NCI-H2081 (cell line): ENCODE data around the gene CLIC4.
"Not testable (repeated sequence)": the region's sequence is repeated elsewhere in the genome, so short reads cannot be mapped to it uniquely, and the experiment has no call there.

ENCODE experiments used
- DNase-seq, 2 experiments: peaks; one replicate each; lab custom pipeline; 2025; lab: John Stamatoyannopoulos, UW

CLIC4 gene

DNA sequence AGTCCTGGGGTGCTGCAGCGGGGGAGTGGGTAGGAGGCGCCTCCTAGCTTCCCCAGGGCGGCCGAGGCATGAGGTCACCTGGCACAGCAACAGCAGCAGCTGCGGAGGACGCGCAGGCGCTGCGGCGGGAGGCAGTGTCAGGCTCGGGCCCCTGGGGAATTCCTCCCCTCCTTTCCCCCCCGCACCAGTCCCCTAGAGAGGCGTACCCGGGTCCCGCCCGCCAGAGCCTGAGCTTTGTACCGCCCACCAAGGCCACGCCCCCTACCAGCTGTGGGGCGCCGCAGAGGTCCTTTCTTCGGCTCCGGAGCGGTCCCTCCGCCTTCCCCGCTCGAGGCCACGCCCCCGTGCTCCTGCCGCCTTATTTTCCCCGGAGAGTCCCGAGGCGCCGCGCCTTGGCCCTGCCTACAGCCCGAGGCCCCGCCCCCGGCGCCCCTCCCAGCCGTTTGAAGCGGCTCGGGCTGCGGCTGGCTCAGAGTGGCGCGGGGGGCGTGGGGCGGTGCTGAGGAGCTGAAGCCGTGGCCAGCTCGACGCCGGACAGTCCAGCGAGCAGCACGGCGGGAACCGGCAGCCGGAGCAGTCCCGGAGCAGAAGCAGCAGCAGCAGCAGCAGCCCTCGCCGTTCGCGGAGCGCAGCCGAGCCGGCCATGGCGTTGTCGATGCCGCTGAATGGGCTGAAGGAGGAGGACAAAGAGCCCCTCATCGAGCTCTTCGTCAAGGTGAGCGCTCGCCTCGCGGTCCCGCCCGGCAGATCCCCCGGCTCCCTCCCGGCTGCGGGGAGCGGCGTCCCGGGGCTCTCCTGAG, at the start of gene CLIC4:
Gene CLIC4, plus strand, starts transcription at position 537 of the 800 bp plus-strand sequence. Its CDS starts 107 bp downstream, at position 644.
- DNase-seq: peak; percentile 99 to 100

DNA sequence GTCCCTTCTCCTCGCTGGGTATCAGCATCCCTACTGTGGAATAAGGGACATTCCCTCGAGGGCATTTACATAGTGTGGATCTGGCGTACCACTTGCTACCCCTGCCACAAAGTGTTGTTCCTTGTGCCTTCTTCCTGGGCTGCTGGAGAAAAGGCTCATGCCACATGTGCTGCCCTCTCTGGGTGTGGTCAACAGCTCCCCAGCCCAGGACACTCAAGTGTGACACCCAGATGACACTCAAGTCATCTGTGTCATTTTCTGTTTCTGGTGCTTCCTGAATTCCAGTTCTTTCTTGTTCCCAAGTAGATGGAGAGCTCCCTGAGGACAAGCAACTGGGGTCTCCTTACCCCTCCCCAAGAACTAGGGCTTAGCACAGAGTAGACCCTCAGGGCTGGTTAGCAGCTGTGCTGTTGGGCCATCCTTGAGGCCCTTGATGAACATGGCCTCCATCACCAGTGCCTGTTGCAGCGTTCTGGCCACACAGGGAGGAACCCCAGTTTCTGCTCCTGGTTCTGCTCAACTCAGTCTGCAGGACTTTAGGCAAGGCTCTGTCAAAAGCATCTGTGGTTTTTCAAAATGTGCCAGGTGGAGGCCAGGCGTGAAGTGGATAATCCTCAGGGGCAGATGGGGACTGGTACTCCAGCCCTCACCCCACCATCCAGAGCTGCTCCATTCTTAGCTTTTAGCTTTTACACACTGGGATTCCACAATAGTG, 49.0 kb upstream of the CLIC4 start:
- no peak for DNase-seq

DNA sequence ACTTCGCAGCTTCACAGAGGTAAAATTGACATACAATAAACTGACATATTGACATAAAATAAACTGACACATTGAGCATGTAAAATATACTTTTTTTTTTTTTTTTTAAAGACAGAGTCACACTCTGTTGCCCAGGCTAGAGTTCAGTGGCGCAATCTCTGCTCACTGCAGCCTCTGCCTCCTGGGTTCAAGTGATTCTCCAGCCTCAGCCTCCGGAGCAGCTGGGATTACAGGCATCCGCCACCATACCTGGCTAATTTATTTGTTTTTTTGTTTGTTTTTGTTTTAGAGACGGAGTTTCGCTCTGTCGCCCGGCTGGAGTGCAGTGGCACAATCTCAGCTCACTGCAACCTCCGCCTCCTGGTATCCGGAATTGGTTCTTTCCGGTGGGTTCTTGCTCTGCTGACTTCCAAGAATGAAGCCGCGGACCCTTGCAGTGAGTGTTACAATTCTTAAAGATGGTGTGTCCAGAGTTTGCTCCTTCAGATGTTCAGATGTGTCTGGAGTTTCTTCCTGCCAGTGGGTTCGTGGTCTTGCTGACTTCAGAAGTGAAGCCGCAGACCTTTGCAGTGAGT, 48.4 kb upstream of the CLIC4 start:
- no peak for DNase-seq

DNA sequence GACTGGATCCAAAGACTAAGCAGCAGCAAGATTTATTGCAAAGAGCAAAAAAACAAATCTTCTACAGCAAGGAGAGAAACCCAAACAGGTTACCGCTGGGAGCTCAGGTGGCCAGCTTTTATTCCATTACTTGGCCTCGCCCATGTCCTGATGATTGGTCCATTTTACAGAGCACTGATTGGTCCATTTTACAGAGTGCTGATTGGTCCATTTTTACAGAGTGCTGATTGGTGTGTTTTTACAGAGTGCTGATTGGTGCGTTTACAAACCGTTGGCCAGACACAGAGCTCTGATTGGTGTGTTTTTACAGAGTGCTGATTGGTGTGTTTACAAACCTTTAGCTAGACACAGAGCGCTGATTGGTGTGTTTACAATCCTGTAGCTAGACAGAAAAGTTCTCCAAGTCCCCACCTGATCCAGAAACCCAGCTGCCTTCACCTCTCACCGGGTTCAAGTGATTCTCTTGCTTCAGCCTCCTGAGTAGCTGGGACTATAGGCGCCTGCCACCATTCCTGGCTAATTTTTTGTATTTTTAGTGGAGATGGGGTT, 47.7 kb upstream of the CLIC4 start:
- not testable (repeated sequence) for DNase-seq

DNA sequence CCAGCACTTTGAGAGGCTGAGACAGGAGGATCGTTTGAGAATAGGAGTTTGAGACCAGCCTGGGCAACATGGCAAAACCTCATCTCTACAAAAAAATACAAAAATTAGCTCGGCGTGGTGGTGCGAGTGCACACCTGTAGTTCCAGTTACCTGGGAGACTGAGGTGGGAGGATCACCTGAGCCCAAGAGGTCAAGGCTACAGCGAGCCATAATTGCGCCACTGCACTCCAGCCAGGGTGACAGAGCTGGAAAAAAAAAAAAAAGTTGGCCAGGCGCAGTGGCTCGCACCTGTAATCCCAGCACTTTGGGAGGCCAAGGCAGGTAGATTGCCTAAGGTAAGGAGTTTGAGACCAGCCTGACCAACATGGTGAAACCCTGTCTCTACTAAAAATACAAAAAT, 46.9 kb upstream of the CLIC4 start:
- DNase-seq: not testable (repeated sequence)

DNA sequence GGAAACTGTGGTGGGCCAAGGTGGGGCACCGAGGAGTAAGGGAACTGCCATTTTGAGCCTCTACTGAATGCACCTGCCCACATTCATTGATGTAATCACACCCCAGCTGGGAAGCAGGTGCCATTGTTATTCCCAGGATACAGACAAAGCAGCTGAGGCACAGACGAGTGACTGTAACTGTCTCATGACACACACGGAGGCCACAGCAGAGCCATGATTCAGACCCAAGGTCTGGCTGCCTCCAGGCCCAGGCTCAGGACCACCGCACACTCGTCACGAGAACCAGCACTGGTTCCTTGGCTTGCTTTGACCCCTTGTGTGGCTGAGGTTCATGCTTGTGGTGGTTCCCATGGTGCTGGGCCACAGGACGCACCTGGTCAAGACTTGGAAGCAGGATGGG, 45.6 kb upstream of the CLIC4 start:
- DNase-seq: peak; percentile 28 to 68

DNA sequence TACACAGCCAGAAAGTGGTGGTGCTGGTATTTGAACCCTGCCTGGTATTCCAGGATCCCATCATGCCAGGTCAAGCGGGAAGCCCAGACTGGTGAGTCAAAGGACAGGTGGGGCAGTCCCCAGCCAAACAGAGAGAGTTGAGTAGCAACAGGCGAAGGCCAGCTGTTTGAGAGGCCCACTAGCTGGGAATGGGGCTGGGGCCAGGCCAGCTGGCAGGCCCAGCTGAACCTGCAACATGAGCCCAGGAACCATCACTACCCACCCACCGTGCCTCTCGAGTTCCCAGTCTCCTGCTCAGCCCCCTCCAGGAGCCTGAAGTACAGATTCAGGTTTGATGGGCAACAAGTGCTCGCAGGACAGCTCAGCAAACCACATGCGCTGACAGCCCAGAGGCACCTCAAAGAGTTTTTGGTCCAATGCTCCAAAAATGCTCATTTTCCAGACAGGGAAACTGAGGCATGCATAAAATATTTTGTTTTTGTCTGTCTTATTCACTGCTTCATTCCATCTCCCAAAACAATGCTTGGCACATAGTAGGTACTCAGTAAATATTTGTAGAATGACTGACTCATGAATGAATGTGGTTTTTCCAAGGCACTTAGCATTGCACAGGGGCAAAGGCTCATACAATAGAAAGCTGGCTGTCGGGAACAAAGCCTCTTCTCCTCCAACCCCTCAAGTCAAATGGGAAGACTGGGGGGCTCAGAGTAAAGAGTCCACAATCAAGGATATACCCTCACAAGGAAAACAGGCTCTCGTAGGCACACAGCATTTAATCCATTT, 42.5 kb upstream of the CLIC4 start:
- DNase-seq: peak; percentile 54 to 66

DNA sequence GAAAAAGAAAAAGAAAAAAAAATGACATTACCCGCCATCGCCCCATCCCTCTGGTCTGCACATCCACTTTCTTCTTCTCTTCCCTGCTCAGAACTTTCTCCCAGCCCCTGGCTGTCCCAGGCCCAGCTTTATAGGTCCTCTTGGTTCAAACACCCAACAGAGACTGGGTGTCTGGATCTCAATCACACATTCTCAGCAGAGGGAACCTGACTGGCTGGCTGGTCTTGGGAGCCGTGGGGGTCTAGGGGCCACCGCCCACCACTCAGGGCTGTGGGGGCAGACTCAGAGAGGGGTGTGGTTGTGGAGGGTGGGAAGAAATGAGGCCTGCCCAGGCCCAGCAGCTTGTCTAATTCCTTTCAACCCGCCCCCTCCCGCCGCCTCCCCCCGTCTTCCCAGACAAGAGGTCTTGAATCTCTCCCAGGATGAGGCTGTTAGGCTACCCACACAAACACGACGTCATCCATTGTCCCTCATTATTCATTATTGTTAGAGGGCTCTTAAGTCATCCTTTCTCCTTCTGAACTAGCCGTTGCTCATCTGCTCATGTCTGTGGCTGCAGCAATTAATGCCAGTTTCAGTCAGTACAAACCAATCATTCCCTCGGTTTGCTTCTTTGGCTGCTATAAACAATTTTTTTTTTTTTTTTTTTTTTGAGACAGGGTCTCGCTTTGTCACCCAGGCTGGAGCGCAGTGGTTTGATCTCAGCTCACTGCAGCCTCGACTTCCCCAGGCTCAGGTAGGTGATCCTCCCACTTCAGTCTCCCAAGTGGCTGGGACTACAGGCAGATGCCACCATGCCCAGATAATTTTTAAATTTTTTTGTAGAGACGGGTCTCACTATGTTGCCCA, 40.6 kb upstream of the CLIC4 start:
- peak; percentile 52 to 58 for DNase-seq

DNA sequence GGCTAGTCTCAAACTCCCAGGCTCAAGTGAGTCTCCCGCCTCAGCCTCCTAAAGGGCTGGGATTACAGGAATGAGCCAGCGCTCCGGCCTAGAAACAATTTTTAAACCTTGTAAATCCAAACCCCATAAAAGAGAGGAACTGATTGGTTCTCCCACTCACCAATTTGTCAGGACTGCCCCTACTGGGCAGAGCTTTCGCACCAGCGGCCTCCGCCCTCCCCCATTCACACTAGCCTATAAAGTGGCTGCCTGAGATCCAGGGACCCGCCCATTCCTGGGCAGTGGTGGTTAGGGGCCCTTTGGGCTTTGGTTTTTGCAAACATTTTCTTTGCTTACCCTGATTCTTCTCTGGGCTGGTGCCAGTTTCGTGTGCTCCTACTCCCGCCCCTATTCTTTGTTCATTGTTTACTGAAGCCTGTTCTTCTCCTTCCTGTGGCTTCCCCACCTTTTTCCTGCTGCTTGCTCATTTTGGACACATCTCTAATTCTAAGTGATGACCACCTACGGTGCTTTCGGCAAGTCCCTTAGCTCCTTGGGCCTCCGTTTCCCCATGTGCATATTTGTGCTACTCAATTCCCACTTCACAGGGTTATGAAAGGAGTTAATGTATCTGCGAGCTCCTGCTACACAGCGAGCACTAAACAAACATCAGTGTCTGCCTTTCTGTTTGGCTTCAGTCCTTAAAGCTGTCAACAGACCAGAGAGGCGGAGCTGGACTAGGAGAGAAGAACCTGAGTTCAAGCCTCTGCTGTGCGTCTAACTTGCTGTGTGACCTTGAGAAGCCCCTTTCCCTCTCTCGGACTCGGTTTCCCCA, 39.8 kb upstream of the CLIC4 start:
- peak; percentile 99 to 100 for DNase-seq

DNA sequence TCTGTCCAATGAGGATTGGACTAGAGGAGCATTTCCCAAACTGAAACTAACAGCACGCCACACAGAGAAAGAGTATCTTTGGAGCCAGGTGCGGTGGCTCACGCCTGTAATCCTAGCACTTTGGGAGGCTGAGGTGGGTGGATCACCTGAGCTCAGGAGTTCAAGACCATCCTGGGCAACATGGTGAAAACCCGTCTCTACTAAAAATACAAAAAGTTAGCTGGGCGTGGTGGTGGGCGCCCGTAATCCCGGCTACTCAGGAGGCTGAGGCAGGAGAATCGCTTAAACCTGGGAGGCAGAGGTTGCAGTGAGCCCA, 39.2 kb upstream of the CLIC4 start:
- DNase-seq: not testable (repeated sequence)

DNA sequence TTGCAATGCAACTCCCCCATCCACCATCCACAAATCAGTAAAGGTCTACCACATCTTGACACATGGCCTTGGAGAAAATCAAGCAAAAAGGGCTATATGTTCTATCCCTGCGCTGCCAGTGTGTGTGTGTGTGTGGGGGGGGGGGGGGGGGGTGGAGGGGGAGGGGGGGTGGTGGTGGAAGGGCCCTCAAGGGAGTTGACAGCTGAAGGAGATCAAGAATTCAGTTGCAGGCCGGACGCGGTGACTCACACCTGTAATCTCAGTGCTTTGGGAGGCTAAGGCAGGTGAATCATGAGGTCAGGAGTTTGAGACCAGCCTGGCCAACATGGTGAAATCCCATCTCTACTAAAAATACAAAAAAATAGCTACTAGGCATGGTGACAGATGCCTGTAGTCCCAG, 37.6 kb upstream of the CLIC4 start:
- DNase-seq: no peak

DNA sequence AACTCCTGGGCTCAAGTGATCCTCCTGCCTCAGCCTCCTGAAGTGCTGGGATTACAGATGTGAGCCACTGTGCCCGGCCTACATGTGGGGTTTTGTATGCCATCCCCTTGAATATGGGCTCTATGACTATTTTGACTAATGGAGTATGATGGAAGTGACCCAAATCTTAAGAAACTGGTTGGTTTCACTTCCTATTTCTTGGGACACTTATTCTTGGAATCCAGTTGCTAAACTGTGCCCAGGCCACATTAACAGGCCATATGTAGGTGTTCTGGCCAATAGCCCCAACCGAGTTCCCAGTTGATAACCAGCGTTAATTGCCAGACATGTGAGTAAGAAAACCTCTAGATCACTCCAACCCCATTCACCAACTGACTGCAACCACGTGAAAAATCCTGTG, 36.3 kb upstream of the CLIC4 start:
- no peak for DNase-seq

DNA sequence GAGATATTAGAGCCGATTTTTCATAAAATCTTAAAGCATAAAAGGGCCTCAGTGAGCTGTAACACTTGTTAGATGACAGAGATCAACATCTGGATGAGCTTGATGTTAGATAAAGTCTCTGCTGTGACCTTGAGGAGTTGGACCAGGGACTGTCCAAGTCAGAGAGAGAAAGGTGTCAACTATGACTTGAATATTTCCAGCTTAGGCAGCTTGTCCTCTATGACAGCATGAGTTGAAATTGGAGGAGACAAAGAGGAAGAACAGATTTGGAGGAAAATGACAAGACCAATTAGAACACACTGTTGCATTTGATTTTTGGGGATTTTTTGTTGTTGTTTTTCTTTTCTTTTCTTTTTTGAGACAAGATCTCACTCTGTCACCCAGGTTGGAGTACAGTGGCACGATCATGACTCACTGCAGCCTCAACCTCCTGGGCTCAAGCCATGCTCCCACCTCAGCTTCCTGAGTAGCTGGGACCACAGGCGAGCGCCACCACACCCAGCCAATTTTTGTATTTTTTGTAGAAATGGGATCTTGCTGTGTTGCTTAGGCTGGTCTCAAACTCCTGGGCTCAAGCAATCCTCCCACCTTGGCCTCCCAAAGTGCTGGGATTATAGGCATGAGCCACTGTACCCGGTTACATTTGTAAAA, 35.3 kb upstream of the CLIC4 start:
- no peak for DNase-seq

DNA sequence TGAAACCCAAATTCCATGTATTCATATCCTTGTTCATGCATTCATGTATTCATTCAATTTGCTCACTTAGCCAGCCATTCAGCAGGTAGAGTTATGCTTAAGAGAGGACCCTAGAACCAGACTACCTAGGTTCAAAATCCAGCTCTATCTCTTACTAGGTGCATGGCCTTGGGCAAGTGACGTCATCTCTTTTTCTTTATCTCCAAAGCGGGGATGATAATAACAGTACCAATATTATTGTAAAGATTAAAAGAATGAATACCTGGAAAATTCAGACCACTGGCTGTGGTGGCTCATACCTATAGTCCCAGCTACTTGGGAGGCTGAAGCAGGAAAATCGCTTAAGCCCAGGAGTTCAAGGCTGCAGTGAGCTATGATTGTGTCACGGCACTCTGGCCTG, 33.9 kb upstream of the CLIC4 start:
- no peak for DNase-seq

DNA sequence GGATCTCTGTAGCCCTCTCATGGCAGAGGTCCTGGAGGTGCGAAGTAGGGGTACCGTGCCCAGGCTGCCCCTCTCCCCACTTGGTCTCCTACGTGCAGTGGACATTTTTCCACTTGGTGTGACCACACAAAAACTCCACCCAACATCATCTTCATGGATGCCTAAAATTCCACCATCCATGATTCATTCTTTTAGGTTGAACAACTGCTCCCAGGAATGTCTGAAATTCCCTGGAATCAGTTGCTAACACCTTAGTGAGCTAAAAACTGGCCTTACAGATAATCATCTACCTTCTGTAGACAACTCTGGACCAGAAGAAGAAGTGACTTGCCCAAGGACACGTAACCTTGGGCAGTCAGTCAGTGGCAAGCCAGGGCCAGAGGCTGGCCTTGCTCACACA, 32.1 kb upstream of the CLIC4 start:
- DNase-seq: no peak

DNA sequence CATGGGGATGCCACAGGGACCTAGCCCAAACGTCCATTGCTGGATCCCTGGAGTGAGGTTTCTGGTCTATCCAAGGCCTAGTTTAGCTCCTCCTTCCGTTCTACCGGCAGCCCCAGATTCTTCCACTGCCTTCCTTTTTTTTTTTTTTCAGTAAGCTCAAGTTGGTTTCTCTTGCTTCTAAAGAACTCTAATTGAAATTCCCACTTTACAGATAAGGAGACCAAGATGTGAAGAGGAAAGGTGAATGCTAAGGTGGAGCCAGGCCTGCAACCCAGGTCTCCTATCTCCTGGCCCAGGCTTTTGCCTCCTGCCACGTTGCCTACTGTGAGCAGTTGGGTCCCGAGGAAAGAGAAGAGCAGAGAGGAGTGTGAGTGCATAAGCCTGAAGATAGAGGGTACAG, 31.5 kb upstream of the CLIC4 start:
- no peak for DNase-seq

DNA sequence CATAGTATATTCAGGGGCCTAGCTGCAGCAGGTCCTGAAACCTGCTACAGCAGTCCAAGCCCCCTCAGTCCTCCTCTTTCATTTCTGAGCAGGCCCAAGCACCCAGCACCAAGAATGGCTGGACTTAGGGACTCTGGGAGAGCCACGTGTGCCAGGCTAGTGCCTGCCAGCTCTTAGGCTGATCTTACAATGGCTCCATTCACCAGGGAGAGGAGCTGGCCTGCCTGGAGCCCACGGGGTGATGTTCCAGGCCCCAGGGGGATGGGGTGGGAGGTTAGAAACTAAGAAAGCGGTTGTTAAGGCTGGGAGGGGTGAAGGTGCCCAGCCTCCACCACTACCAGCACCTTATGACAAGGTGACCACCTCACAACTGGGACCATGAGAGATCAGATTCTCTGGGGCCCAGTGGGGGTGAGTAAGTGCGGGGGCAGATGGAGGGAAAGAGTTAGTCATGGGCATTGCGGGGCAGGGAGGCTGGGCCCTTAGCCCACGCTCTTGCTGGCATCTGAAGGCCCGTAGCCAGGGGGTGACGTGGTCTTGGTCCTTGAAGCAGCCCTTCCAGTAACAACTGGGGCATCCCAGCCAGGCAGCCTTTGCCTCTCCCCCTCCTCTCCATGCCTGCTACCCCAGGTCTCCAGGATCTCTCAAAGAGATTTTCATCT, 30.3 kb upstream of the CLIC4 start:
- DNase-seq: no peak

DNA sequence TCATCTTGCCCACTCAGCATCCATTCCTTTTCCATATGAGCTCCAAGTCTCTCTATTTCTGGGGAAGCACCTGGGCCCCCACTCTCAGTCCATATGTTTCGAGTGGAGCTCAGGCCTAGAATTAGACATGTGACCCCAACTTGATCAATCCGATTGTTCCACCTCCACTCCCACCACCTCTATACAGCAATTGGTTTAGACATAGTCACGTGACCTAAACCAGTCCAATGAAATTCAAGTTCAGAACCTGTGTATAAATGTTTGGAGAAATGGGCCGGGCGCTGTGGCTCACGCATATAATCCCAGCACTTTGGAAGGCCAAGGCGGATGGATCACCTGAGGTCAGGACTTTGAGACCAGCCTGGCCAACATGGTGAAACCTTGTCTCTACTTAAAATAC, 29.6 kb upstream of the CLIC4 start:
- no peak for DNase-seq
